ENCODE measurements around the gene RFTN1. TPM values are rescaled to one million over a fixed set of nuclear protein-coding genes. Genes with fewer than 3 reads are reported as not detected.

RFTN1 gene
- polyA plus RNA-seq, 3 donors: 17.4 to 28.0 (median 27.2) TPM

GRCh38 chr3:16419640-16420241, 93.8 kb downstream of the RFTN1 start:
- peak in 1 of 3 donors; percentile 28 for DNase-seq
- H3K27ac Mint-ChIP-seq: no peak overlapping the region
- H3K4me3 ChIP-seq (replicated peaks in 1 of 3; ENCODE audit: low read depth in 2 of 3, low read length in 3 of 3): no peak overlapping the region
- H2AFZ ChIP-seq (ENCODE audit: insufficient read depth, low read depth, low read length, poor library complexity, severe bottlenecking): no peak overlapping the region
- H3K4me1 ChIP-seq (ENCODE audit: control insufficient read depth in 1 of 2, insufficient read depth in 2 of 2, low read length in 2 of 2): peaks cover 0 to 7% of the 10 kb centered on the region in 2 donors
- WGBS (ENCODE audit: insufficient coverage): 81% methylated on average over 3 of the region's 5 CpGs
- H3K27ac ChIP-seq (ENCODE audit: low read depth in 1 of 2, low read length in 2 of 2): no peak overlapping the region
- no peaks in the 10 kb centered on the region for H3K36me3 ChIP-seq (replicated peaks in 1 of 2; ENCODE audit: control insufficient read depth in 1 of 2, insufficient read depth in 2 of 2, low read length in 2 of 2)
- no peak for TF ChIP-seq CTCF (IDR thresholded peaks at IDR 0.05)
- H3K9me3 Mint-ChIP-seq: no peaks in the 10 kb centered on the region
- peak overlapping the region; percentile 15 for H3K9ac ChIP-seq (ENCODE audit: insufficient read depth, low read length, poor library complexity, severe bottlenecking)
- intact Hi-C loops (cut with micrococcal nuclease): no loop called here
- H3K79me2 ChIP-seq (ENCODE audit: insufficient read depth, low read length): no peaks in the 10 kb centered on the region
- peaks cover 9 to 10% of the 10 kb centered on the region in 2 donors for H3K36me3 Mint-ChIP-seq
- H3K27me3 ChIP-seq (ENCODE audit: control insufficient read depth in 2 of 2, insufficient read depth in 2 of 2, low read length in 2 of 2): no peaks in the 10 kb centered on the region
- H4K20me1 ChIP-seq (ENCODE audit: insufficient read depth, low read length): peaks cover 40% of the 10 kb centered on the region
- H3K27me3 Mint-ChIP-seq (ENCODE audit: low read depth in 3 of 3): peaks cover 0 to 1% (median 0%) of the 10 kb centered on the region in 3 donors
- no peak overlapping the region for H3K4me3 Mint-ChIP-seq
- peaks cover 15% of the 10 kb centered on the region for H3K4me1 Mint-ChIP-seq
- no peaks in the 10 kb centered on the region for H3K9me3 ChIP-seq (replicated peaks in 1 of 2; ENCODE audit: control insufficient read depth in 1 of 2, insufficient read depth in 1 of 2, low read length in 2 of 2)
- no peak overlapping the region for H3K4me2 ChIP-seq (replicated peaks; ENCODE audit: extremely low read depth, low read length, poor library complexity, severe bottlenecking)

- intact Hi-C loops (cut with micrococcal nuclease): no loop called here
- Histone ChIP-seq H3K4me3 (replicated peaks in 1 of 3; ENCODE audit: low read depth in 2 of 3, low read length in 3 of 3) (no peak overlapping the region), H3K27me3 (ENCODE audit: control insufficient read depth in 2 of 2, insufficient read depth in 2 of 2, low read length in 2 of 2) (no peaks in the 10 kb centered on the region), H4K20me1 (ENCODE audit: insufficient read depth, low read length) (peaks cover 38% of the 10 kb centered on the region), H3K36me3 (replicated peaks in 1 of 2; ENCODE audit: control insufficient read depth in 1 of 2, insufficient read depth in 2 of 2, low read length in 2 of 2) (no peaks in the 10 kb centered on the region), H3K4me1 (ENCODE audit: control insufficient read depth in 1 of 2, insufficient read depth in 2 of 2, low read length in 2 of 2) (peaks cover 0 to 7% of the 10 kb centered on the region in 2 donors), H3K79me2 (ENCODE audit: insufficient read depth, low read length) (no peaks in the 10 kb centered on the region), H3K4me2 (replicated peaks; ENCODE audit: extremely low read depth, low read length, poor library complexity, severe bottlenecking) (no peak overlapping the region), H3K9me3 (replicated peaks in 1 of 2; ENCODE audit: control insufficient read depth in 1 of 2, insufficient read depth in 1 of 2, low read length in 2 of 2) (no peaks in the 10 kb centered on the region), H3K9ac (ENCODE audit: insufficient read depth, low read length, poor library complexity, severe bottlenecking) (no peak overlapping the region), H2AFZ (ENCODE audit: insufficient read depth, low read depth, low read length, poor library complexity, severe bottlenecking) (no peak overlapping the region), H3K27ac (ENCODE audit: low read depth in 1 of 2, low read length in 2 of 2) (no peak overlapping the region)
- H3K4me1 Mint-ChIP-seq: peaks cover 18% of the 10 kb centered on the region
- H3K4me3 Mint-ChIP-seq: no peak overlapping the region
- DNase-seq: no peak
- no peak for TF ChIP-seq CTCF (IDR thresholded peaks at IDR 0.05)
- WGBS (ENCODE audit: insufficient coverage): 100% methylated on average over 2 of the region's 5 CpGs
- H3K36me3 Mint-ChIP-seq: peaks cover 9 to 15% of the 10 kb centered on the region in 2 donors
- peaks cover 0 to 5% (median 1%) of the 10 kb centered on the region in 3 donors for H3K27me3 Mint-ChIP-seq (ENCODE audit: low read depth in 3 of 3)
- no peaks in the 10 kb centered on the region for H3K9me3 Mint-ChIP-seq
- H3K27ac Mint-ChIP-seq: no peak overlapping the region
Measured at GRCh38 chr3:16417945-16418739, 95.4 kb downstream of the RFTN1 start.
